CD14-positive monocyte (primary cell): ENCODE data around the gene LRRIQ1. TPM values are rescaled to one million over a fixed set of nuclear protein-coding genes. Genes with fewer than 3 reads are reported as not detected.

Experiments used
- DNase-seq, 3 donors: peaks; one replicate each; pipeline ENCODE4 v3.0.0-alpha.2; 2011 to 2022
- H2AFZ ChIP-seq: 2 replicates; pipeline ENCODE4 v1.6.0; 2012; ENCODE audit warnings: mild to moderate bottlenecking, low read depth, low read length, inconsistent platforms; ENCODE audit not compliant: insufficient read depth, poor library complexity, severe bottlenecking
- H3K27ac ChIP-seq, 2 donors: 1 replicate in 1 of 2; 2 replicates in 1 of 2; pipeline ENCODE4 v1.5.1; 2012 to 2013; ENCODE audit warnings: low read length in 2 of 2, control low read depth in 1 of 2, inconsistent platforms in 1 of 2, low read depth in 1 of 2, mild to moderate bottlenecking in 1 of 2
- H3K27me3 ChIP-seq, 2 donors: one replicate each; pipeline versions ENCODE4 v1.6.0 to v1.6.1; 2011 to 2013; ENCODE audit warnings: low read length in 2 of 2; ENCODE audit not compliant: control insufficient read depth in 2 of 2, insufficient read depth in 2 of 2
- H3K36me3 ChIP-seq, 2 donors: replicated peaks in 1 of 2; 1 replicate in 1 of 2; 2 replicates in 1 of 2; pipeline versions ENCODE4 v1.5.1 to v1.6.1; 2012 to 2013; ENCODE audit warnings: low read length in 2 of 2, control low read depth in 1 of 2, inconsistent platforms in 1 of 2, mild to moderate bottlenecking in 1 of 2; ENCODE audit not compliant: insufficient read depth in 2 of 2, control insufficient read depth in 1 of 2
- H3K4me1 ChIP-seq, 2 donors: 1 replicate in 1 of 2; 2 replicates in 1 of 2; pipeline versions ENCODE4 v1.5.1 to v1.6.1; 2012 to 2013; ENCODE audit warnings: low read length in 2 of 2, control low read depth in 1 of 2, inconsistent platforms in 1 of 2, mild to moderate bottlenecking in 1 of 2, moderate library complexity in 1 of 2; ENCODE audit not compliant: insufficient read depth in 2 of 2, control insufficient read depth in 1 of 2
- H3K4me2 ChIP-seq: replicated peaks from 2 replicates; pipeline ENCODE3; 2012; ENCODE audit warnings: low read length, moderate library complexity, mild to moderate bottlenecking; ENCODE audit not compliant: poor library complexity, severe bottlenecking; ENCODE audit errors: extremely low read depth
- H3K4me3 ChIP-seq, 3 experiments: fragments of 200-600 bp in 1 of 3; sonication (generic) in 1 of 3; replicated peaks in 1 of 3; 1 replicate in 2 of 3; 2 replicates in 1 of 3; pipeline ENCODE4 v1.5.1; 2011 to 2013; ENCODE audit warnings: low read length in 3 of 3, mild to moderate bottlenecking in 3 of 3, control low read depth in 2 of 3, low read depth in 2 of 3, inconsistent platforms in 1 of 3, moderate library complexity in 1 of 3
- H3K79me2 ChIP-seq: 2 replicates; pipeline ENCODE4 v1.6.0; 2012; ENCODE audit warnings: mild to moderate bottlenecking, control low read depth, inconsistent platforms, low read length, moderate library complexity; ENCODE audit not compliant: insufficient read depth
- H3K9ac ChIP-seq: 2 replicates; pipeline ENCODE4 v1.6.0; 2017; ENCODE audit warnings: low read length, mild to moderate bottlenecking; ENCODE audit not compliant: insufficient read depth, poor library complexity, severe bottlenecking
- H3K9me3 ChIP-seq, 2 donors: replicated peaks in 1 of 2; 1 replicate in 1 of 2; 2 replicates in 1 of 2; pipeline versions ENCODE4 v1.5.1 to v1.6.1; 2012 to 2013; ENCODE audit warnings: low read length in 2 of 2, control low read depth in 1 of 2; ENCODE audit not compliant: control insufficient read depth in 1 of 2, insufficient read depth in 1 of 2
- H4K20me1 ChIP-seq: 2 replicates; pipeline ENCODE4 v1.6.0; 2012; ENCODE audit warnings: mild to moderate bottlenecking, low read length, control low read depth, moderate library complexity; ENCODE audit not compliant: insufficient read depth
- H3K27ac Mint-ChIP-seq, 7 donors: one replicate each; pipeline ENCODE4 v1.8.0; 2020; ENCODE audit warnings: mild to moderate bottlenecking in 7 of 7, mixed read lengths in 7 of 7, moderate library complexity in 6 of 7, inconsistent platforms in 2 of 7
- H3K27me3 Mint-ChIP-seq, 3 donors: one replicate each; pipeline ENCODE4 v1.8.0; 2021 to 2022; ENCODE audit warnings: low read depth in 3 of 3, mild to moderate bottlenecking in 3 of 3, mixed read lengths in 3 of 3, moderate library complexity in 3 of 3, inconsistent platforms in 1 of 3
- H3K36me3 Mint-ChIP-seq, 2 donors: one replicate each; pipeline ENCODE4 v1.8.0; 2020; ENCODE audit warnings: mixed read lengths in 2 of 2, inconsistent platforms in 1 of 2, mild to moderate bottlenecking in 1 of 2
- H3K4me1 Mint-ChIP-seq: one replicate; pipeline ENCODE4 v1.8.0; 2020; ENCODE audit warnings: mild to moderate bottlenecking, mixed read lengths
- H3K4me3 Mint-ChIP-seq, 2 donors: one replicate each; pipeline ENCODE4 v1.8.0; 2020; ENCODE audit warnings: mild to moderate bottlenecking in 2 of 2, mixed read lengths in 2 of 2, moderate library complexity in 1 of 2
- H3K9me3 Mint-ChIP-seq, 7 donors: one replicate each; pipeline ENCODE4 v1.8.0; 2020 to 2022; ENCODE audit warnings: mixed read lengths in 7 of 7, mild to moderate bottlenecking in 6 of 7, moderate library complexity in 6 of 7, inconsistent platforms in 2 of 7
- CTCF ChIP-seq: fragments of 200-600 bp; IDR thresholded peaks from one replicate; pipeline ENCODE4 v1.8.0; 2022; ENCODE audit warnings: antibody characterized with exemption, mild to moderate bottlenecking
- WGBS: methylation state at CpG from one replicate; pipeline ENCODE4 v1.1.5; 2013; ENCODE audit warnings: missing lambda C conversion rate; ENCODE audit not compliant: insufficient coverage; 5-methylcytosine and 5-hydroxymethylcytosine counted together
- intact Hi-C, 2 donors: fragments of 100-400 bp; cut with micrococcal nuclease; formaldehyde crosslinking; loops; one replicate each; pipeline versions ENCODE4 v1.15.0 to v1.15.1; 2023
- polyA plus RNA-seq, 3 donors: library from polyadenylated mRNA; depleted of rRNA in 1 of 3; unstranded in 2 of 3; stranded (reverse) in 1 of 3; fragments of 300-500 nt in 2 of 3; fragments of >200 nt in 1 of 3; fragmentation: Illumina TruSeq in 2 of 3; gene quantifications; 1 replicate in 2 of 3; 2 replicates in 1 of 3; pipeline ENCODE4 v1.2.3, GENCODE V29; 2012 to 2021

LRRIQ1 gene
- polyA plus RNA-seq, 3 donors: not detected

- peaks cover 0 to 6% (median 0%) of the 10 kb centered on the region in 7 donors for H3K9me3 Mint-ChIP-seq
- H3K4me1 ChIP-seq: no peaks in the 10 kb centered on the region
- WGBS: no CpG with 5 or more reads among the region's 2 CpGs
- H3K79me2 ChIP-seq: no peaks in the 10 kb centered on the region
- no peak overlapping the region for H3K27ac ChIP-seq
- H3K27me3 ChIP-seq: no peaks in the 10 kb centered on the region
- H3K4me1 Mint-ChIP-seq: no peaks in the 10 kb centered on the region
- no peaks in the 10 kb centered on the region for H3K9me3 ChIP-seq
- H3K4me2 ChIP-seq: no peak overlapping the region
- H3K4me3 ChIP-seq: no peak overlapping the region
- TF ChIP-seq CTCF: no peak
- H3K36me3 ChIP-seq: no peaks in the 10 kb centered on the region
- intact Hi-C loops: no loop called here
- DNase-seq: no peak
- no peak overlapping the region for H3K27ac Mint-ChIP-seq
- H4K20me1 ChIP-seq: no peaks in the 10 kb centered on the region
- H3K9ac ChIP-seq: no peak overlapping the region
- H3K4me3 Mint-ChIP-seq: no peak overlapping the region
- H2AFZ ChIP-seq: no peak overlapping the region
- H3K27me3 Mint-ChIP-seq: peaks cover 0 to 3% (median 0%) of the 10 kb centered on the region in 3 donors
- no peaks in the 10 kb centered on the region for H3K36me3 Mint-ChIP-seq
Measured at GRCh38 chr12:85092814-85093370, 56.7 kb downstream of the LRRIQ1 start.

GRCh38 chr12:85095501-85095900 lies 59.4 kb downstream of the LRRIQ1 start:
- no peaks in the 10 kb centered on the region for H3K36me3 Mint-ChIP-seq
- Histone ChIP-seq H3K4me2 (no peak overlapping the region), H3K9ac (no peak overlapping the region), H3K27ac (no peak overlapping the region), H3K4me1 (no peaks in the 10 kb centered on the region), H3K27me3 (no peaks in the 10 kb centered on the region), H3K9me3 (no peaks in the 10 kb centered on the region), H2AFZ (no peak overlapping the region), H3K4me3 (no peak overlapping the region), H4K20me1 (no peaks in the 10 kb centered on the region), H3K79me2 (no peaks in the 10 kb centered on the region), H3K36me3 (no peaks in the 10 kb centered on the region)
- no peaks in the 10 kb centered on the region for H3K9me3 Mint-ChIP-seq
- intact Hi-C loops: no loop called here
- no peaks in the 10 kb centered on the region for H3K4me1 Mint-ChIP-seq
- no peak for DNase-seq
- no peak for TF ChIP-seq CTCF
- H3K27ac Mint-ChIP-seq: no peak overlapping the region
- H3K4me3 Mint-ChIP-seq: no peak overlapping the region
- H3K27me3 Mint-ChIP-seq: peaks cover 0 to 3% (median 0%) of the 10 kb centered on the region in 3 donors
